Measurements from ENCODE around the gene ZNF366. TPM values are rescaled to one million over a fixed set of nuclear protein-coding genes. Genes with fewer than 3 reads are reported as not detected.

Gene ZNF366
- total RNA-seq, 2 donors from 2014 or later, result 2.2 to 3.1 TPM

GRCh38 chr5:72472031-72472430 is 35.2 kb downstream of the ZNF366 start:
- DNase-seq (ENCODE audit: low spot score), result no peak
- Histone ChIP-seq H3K36me3 (no peaks in the 10 kb centered on the region), H3K27ac (no peak overlapping the region), H3K27me3 (replicated peaks; ENCODE audit: insufficient read depth) (no peaks in the 10 kb centered on the region), H3K4me1 (ENCODE audit: control insufficient read depth in 1 of 2, low read depth in 2 of 2) (peaks cover 21 to 22% of the 10 kb centered on the region in 2 donors), H3K9me3 (no peaks in the 10 kb centered on the region), H3K4me3 (no peak overlapping the region)
- TF ChIP-seq, protein P1, sequence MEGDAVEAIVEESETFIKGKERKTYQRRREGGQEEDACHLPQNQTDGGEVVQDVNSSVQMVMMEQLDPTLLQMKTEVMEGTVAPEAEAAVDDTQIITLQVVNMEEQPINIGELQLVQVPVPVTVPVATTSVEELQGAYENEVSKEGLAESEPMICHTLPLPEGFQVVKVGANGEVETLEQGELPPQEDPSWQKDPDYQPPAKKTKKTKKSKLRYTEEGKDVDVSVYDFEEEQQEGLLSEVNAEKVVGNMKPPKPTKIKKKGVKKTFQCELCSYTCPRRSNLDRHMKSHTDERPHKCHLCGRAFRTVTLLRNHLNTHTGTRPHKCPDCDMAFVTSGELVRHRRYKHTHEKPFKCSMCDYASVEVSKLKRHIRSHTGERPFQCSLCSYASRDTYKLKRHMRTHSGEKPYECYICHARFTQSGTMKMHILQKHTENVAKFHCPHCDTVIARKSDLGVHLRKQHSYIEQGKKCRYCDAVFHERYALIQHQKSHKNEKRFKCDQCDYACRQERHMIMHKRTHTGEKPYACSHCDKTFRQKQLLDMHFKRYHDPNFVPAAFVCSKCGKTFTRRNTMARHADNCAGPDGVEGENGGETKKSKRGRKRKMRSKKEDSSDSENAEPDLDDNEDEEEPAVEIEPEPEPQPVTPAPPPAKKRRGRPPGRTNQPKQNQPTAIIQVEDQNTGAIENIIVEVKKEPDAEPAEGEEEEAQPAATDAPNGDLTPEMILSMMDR (IDR thresholded peaks at IDR 0.05), result no peak
- ATAC-seq (ENCODE audit: insufficient number of reproducible peaks, low FRiP score, low read depth), result no peak

DNA sequence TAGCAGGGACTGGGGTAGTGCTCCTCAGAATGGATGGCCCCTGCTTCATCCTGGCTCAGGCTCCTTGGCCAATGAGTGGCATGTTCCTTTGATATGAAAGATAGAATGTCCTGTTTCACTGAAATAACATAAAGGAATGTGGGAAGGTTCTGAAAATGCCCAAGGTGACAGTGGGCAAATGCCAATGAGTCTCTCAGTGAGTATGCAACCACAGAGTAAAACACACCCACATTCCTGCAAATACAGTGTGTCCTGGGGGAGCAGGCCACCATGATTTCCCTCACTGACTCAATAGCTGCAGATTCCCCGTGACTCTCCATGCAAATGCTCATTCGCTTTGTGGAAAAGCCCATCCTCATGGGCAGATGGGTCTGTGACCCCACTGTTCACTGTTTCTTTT is 36.4 kb downstream of the ZNF366 start:
- ATAC-seq (ENCODE audit: insufficient number of reproducible peaks, low FRiP score, low read depth), result no peak
- TF ChIP-seq, protein P1 (IDR thresholded peaks at IDR 0.05), result no peak
- Histone ChIP-seq H3K4me1 (ENCODE audit: control insufficient read depth in 1 of 2, low read depth in 2 of 2) (peaks cover 21 to 27% of the 10 kb centered on the region in 2 donors), H3K9me3 (no peaks in the 10 kb centered on the region), H3K36me3 (no peaks in the 10 kb centered on the region), H3K27me3 (replicated peaks; ENCODE audit: insufficient read depth) (no peaks in the 10 kb centered on the region), H3K27ac (no peak overlapping the region), H3K4me3 (no peak overlapping the region)
- no peak for DNase-seq (ENCODE audit: low spot score)

DNA sequence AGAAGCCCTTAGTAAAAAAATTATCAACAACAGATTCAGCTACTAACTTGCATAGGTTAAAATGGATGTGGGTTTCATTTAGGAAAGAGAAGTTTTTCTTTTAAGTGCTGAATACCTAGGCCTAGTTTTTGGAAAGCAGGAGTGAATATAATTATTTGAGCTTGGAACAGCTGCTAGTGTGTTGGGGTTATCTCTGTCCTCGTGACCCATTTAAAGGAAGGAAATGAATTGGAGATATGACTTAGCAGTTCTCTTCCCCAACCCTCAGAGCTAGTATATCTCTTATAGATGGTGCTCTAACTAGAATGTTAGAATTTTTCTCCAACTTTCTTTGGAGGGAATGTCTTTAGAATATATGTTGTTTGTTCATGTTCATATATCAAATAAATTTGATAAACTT is 38.6 kb downstream of the ZNF366 start:
- TF ChIP-seq, protein P1 (IDR thresholded peaks at IDR 0.05), result no peak
- no peaks in the 10 kb centered on the region for H3K9me3 ChIP-seq
- no peaks in the 10 kb centered on the region for H3K36me3 ChIP-seq
- no peaks in the 10 kb centered on the region for H3K27me3 ChIP-seq (replicated peaks; ENCODE audit: insufficient read depth)
- H3K4me1 ChIP-seq (ENCODE audit: control insufficient read depth in 1 of 2, low read depth in 2 of 2), result peaks cover 21 to 28% of the 10 kb centered on the region in 2 donors
- ATAC-seq (ENCODE audit: insufficient number of reproducible peaks, low FRiP score, low read depth) (no peak), DNase-seq (ENCODE audit: low spot score) (no peak)
- H3K4me3 ChIP-seq, result no peak overlapping the region
- H3K27ac ChIP-seq, result peak overlapping the region in 1 of 2 donors; percentile 53

DNA sequence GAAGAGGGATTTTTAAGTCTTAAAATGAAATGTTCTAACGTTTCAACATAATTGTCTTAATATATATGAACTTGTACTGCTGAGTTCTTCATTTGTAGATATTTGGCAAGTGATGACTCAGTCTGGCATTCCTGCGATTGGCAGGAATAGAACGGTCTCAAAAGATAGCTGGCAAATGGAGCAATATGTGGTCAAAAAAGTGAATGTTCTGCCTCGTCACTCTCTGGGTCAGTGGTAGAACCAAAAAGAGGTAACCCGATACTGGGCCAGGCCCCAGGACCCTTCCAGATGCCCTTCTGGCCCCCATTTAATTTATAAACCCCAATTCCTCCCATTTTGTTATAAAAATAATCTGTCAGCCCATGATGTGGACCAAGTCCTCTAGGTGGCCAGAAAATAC is 39.2 kb downstream of the ZNF366 start:
- no peak for ATAC-seq (ENCODE audit: insufficient number of reproducible peaks, low FRiP score, low read depth)
- no peak for DNase-seq (ENCODE audit: low spot score)
- TF ChIP-seq, protein P1 (IDR thresholded peaks at IDR 0.05), result no peak
- no peaks in the 10 kb centered on the region for H3K36me3 ChIP-seq
- H3K9me3 ChIP-seq, result no peaks in the 10 kb centered on the region
- no peak overlapping the region for H3K4me3 ChIP-seq
- H3K4me1 ChIP-seq (ENCODE audit: control insufficient read depth in 1 of 2, low read depth in 2 of 2), result peaks cover 21 to 28% of the 10 kb centered on the region in 2 donors
- no peaks in the 10 kb centered on the region for H3K27me3 ChIP-seq (replicated peaks; ENCODE audit: insufficient read depth)
- H3K27ac ChIP-seq, result peak overlapping the region; percentile 30 to 53

DNA sequence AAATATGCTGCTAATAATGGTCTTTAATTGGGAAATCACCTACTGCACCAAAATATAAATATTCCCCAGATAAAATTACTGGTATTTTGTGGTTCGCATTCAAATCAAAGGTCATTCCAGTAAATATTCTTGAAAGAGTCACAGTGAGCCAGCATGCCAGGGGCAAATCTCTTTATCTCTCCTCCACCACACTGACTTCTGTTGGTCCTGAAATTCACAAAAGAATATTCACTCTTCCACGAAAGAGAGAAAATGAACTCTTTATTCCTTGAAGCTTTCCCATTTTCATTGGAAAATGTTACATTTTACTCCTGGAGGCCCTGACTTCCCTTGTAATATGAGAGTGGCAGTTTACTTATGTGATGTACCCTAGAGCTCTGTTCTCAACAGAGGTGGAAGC is 39.7 kb downstream of the ZNF366 start:
- Histone ChIP-seq H3K27me3 (replicated peaks; ENCODE audit: insufficient read depth) (no peaks in the 10 kb centered on the region), H3K36me3 (no peaks in the 10 kb centered on the region), H3K27ac (peak overlapping the region in 1 of 2 donors; percentile 53), H3K4me3 (no peak overlapping the region), H3K9me3 (no peaks in the 10 kb centered on the region), H3K4me1 (ENCODE audit: control insufficient read depth in 1 of 2, low read depth in 2 of 2) (peaks cover 16 to 26% of the 10 kb centered on the region in 2 donors)
- TF ChIP-seq, protein P1 (IDR thresholded peaks at IDR 0.05), result no peak
- ATAC-seq (ENCODE audit: insufficient number of reproducible peaks, low FRiP score, low read depth) (no peak), DNase-seq (ENCODE audit: low spot score) (no peak)

All from thoracic aorta (tissue), 2 donors.